GM18951 (cell line): ENCODE results near the gene NANOS2.

Experiments used
- POLR2A ChIP-seq: IDR thresholded peaks from 4 replicates; pipeline ENCODE4 v1.6.1; 2011; ENCODE audit warnings: mild to moderate bottlenecking; ENCODE audit not compliant: insufficient read length, insufficient read depth; ENCODE audit errors: extremely low read depth
- in situ Hi-C: fragments of 300-500 bp; cut with MboI; formaldehyde crosslinking; loops from one replicate; pipeline ENCODE4 v1.12.0; 2022; ENCODE audit warnings: low sequenced_read_pairs, mixed read lengths, inconsistent platforms; ENCODE audit not compliant: unreplicated experiment

The NANOS2 gene

GRCh38 chr19:45939792-45940514 is 25.4 kb upstream of the NANOS2 start:
- no peak for TF ChIP-seq POLR2A
- in situ Hi-C loops, result no loop called here

GRCh38 chr19:45938733-45939319 is 24.2 kb upstream of the NANOS2 start:
- in situ Hi-C loops, result no loop called here
- TF ChIP-seq POLR2A, result no peak

DNA sequence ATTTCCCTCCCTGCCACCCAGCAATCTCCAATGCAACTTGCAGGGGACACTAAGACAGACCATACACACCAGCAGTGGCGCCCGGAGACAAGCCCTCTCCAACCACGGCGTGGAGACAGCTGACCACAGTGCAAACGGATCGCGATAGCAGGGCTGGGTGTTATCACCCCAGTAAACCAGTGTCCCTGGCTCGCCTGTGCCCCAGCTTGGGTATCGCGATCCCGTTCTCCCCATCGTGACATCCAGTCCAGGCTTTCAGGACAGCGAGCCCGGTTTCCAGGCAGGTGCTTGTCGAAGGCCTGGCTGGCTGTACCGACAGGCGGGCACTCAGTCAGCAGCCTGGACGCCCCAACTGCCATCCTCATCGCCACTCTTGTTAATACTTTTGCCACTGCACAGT is 20.7 kb upstream of the NANOS2 start:
- no peak for TF ChIP-seq POLR2A
- in situ Hi-C loops, result no loop called here

- TF ChIP-seq POLR2A, result no peak
- in situ Hi-C loops, result no loop called here
Measured at GRCh38 chr19:45934551-45935230, 20.1 kb upstream of the NANOS2 start.

- in situ Hi-C loops, result no loop called here
- TF ChIP-seq POLR2A, result no peak
Measured at GRCh38 chr19:45933759-45934158, 19.2 kb upstream of the NANOS2 start.

- no peak for TF ChIP-seq POLR2A
- in situ Hi-C loops, result no loop called here
Measured at GRCh38 chr19:45931055-45931454, 16.5 kb upstream of the NANOS2 start.

DNA sequence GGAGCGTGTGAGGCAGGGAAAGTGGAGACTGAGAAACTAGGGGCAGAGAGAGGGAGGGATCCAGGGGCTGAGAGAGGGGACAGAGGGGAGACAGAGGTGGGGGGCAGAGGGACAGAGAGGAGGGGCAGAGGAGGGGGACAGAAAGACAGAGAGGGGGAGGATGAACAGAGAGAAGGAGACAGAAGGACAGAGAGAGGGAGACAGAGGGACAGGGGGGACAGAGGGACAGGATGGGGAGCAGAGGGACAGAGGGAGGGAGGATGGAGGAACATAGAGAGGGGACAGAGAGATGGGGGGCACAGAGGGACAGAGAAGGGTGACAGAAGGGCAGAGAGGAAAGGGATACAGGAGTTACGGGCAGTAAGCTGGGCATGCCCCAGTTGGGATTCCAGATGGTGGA is 14.7 kb upstream of the NANOS2 start:
- in situ Hi-C loops, result no loop called here
- no peak for TF ChIP-seq POLR2A

DNA sequence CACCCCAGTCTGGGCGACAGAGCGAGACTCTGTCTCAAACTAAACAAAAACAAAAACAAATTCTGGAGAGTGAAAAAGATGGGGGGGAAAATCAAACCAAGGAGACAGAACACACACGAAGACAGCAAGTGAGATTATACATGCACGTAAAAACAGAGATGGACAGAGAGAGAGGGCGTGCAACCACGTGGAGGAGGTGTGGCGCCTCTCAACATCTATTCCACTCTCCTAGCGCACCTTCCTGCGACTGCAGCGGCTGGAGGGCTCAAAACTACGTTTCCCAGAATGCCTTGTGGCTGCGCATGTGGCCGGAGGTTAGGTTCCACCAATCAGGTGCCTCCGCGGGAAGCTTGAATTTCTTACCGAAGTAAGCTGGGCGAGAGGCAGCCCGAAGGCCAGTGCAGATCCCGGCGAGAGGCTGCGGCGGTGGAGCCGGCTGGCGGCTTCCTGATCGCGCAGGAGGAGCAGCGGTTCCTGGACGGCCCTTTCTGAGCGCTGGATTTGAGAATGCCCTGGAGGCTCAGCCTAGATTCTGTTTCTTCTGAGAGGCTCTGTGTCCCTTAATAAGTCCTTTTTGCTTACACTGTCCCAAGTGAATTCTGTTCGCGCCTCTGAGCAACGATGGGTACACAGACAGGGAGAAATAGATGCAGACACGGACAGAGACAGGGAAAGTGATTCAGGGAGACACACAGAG is 13.1 kb upstream of the NANOS2 start:
- peak; percentile 71 for TF ChIP-seq POLR2A
- in situ Hi-C loops, result no loop called here

DNA sequence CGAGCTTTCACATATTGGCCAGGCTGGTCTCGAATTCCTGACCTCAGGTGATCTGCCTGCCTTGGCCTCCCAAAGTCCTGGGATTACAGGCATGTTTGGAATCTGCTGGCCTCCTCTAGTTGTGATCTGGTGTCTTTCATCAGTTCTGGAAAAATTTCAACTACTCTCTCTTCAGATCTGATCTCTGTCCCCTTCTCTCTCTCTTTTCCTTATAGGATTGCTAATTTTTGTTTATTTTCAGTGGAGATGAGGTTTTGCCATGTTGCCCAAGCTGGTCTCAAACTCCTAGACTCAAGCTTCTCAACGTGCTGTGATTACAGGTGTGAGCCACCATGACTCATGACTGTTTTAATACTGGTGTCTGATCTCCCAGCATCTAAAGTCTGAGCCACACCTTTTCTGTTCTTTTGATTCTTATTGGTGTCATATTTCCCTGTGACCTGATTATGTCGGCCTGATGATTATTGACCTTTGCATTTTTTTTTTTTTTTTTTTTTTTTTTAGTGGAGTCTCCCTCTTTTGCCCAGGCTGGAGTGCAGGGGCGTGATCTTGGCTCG is 10.4 kb upstream of the NANOS2 start:
- in situ Hi-C loops, result no loop called here
- no peak for TF ChIP-seq POLR2A

DNA sequence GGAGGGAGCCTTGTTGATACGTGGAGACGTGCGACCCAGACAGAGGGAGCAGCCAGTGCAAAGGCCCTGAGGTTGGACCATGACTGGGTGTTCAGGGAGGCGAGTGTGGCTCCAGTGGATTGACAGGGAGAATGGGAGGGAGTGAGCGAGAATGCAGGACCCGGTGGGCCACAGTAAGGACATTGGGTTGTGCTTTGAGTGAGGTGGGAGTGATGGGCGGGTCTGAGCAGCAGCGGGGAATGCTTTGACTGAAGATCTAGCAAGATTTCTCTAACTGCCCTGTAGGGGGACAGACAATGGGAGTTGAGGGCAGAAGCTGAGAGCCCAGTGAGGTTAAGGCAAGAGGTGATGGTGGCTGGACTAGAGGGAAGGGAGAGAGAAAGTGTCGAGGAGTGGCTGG is 7.7 kb upstream of the NANOS2 start:
- no peak for TF ChIP-seq POLR2A
- in situ Hi-C loops, result no loop called here

GRCh38 chr19:45920458-45920857 is 5.9 kb upstream of the NANOS2 start:
- in situ Hi-C loops, result no loop called here
- TF ChIP-seq POLR2A, result no peak

DNA sequence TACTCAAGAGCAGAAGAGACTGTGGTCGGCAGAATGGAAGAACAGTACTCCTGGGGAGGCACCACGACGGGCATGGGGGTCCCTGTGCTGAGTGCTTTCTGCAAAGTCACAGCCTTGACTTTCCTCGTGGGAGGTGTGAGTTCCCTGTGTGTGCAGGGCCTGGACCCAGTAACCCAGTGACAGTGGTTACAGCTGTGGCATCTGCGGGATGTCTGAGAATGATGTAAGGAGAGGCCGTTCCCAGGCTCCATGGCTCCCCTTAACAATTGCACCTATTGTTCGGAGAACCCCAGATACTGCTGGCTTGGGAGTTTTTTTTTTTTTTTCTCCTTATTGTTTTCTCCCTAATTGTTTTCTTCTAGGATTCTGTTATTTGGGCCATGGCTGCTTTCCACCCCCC is 5.1 kb upstream of the NANOS2 start:
- TF ChIP-seq POLR2A, result no peak
- in situ Hi-C loops, result no loop called here

DNA sequence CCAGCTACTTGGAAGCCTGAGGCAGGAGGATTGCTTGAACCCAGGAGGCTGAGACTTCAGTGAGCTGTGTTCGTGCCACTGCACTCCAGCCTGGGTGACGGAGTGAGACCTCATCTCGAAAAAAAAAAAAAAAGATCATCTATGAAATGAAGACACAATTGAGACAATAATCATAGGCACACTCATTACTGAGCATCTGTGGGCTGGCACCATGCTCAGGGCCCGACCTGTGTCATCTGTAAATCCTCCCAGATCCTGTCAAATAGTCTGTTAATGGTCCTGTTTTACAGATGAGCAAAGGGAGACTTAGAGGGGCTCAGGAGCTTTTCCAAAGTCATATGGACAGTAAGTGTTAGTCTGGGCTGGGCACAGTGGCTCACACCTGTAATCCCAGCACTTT is 4.1 kb upstream of the NANOS2 start:
- in situ Hi-C loops, result no loop called here
- TF ChIP-seq POLR2A, result no peak
